Neural progenitor cell (in vitro differentiated cells): ENCODE results near the gene AP2A2. TPM values are rescaled to one million over a fixed set of nuclear protein-coding genes. Genes with fewer than 3 reads are reported as not detected.

ENCODE experiments used
- DNase-seq: peaks from one replicate; pipeline ENCODE4 v3.0.0-alpha.2; 2016; ENCODE audit warnings: low spot score
- H2AFZ ChIP-seq: fragments of 200-600 bp; sonication (generic); replicated peaks from 2 replicates; pipeline ENCODE4 v1.6.1; 2016; ENCODE audit warnings: antibody characterized with exemption
- H3F3A ChIP-seq: fragments of 200-600 bp; sonication (generic); 2 replicates; pipeline ENCODE4 v1.6.1; 2016; ENCODE audit warnings: antibody characterized with exemption, low read depth
- H3K27ac ChIP-seq: fragments of 200-600 bp; sonication (generic); 2 replicates; pipeline ENCODE4 v1.5.1; 2016; ENCODE audit warnings: mild to moderate bottlenecking
- H3K27me3 ChIP-seq: fragments of 200-600 bp; sonication (generic); 2 replicates; pipeline ENCODE4 v1.6.1; 2016; ENCODE audit warnings: mild to moderate bottlenecking, moderate library complexity
- H3K36me3 ChIP-seq: fragments of 200-600 bp; sonication (generic); 2 replicates; pipeline ENCODE4 v1.5.1; 2016
- H3K4me1 ChIP-seq: fragments of 200-600 bp; sonication (generic); 2 replicates; pipeline ENCODE4 v1.6.1; 2016; ENCODE audit warnings: mixed run types
- H3K4me2 ChIP-seq: fragments of 200-600 bp; sonication (generic); 2 replicates; pipeline ENCODE4 v1.6.1; 2016
- H3K4me3 ChIP-seq: fragments of 200-600 bp; sonication (generic); 2 replicates; pipeline ENCODE4 v1.5.1; 2016
- H3K79me2 ChIP-seq: fragments of 200-600 bp; sonication (generic); 2 replicates; pipeline ENCODE4 v1.6.1; 2016; ENCODE audit warnings: low read depth
- H3K9ac ChIP-seq: fragments of 200-600 bp; sonication (generic); 2 replicates; pipeline ENCODE4 v1.6.1; 2016
- H3K9me3 ChIP-seq: fragments of 200-600 bp; sonication (generic); 2 replicates; pipeline ENCODE4 v1.5.1; 2016; ENCODE audit warnings: low read depth
- H4K20me1 ChIP-seq: fragments of 200-600 bp; sonication (generic); 2 replicates; pipeline ENCODE4 v1.6.1; 2016; ENCODE audit warnings: low read depth
- H3K27ac Mint-ChIP-seq: 3 replicates; pipeline ENCODE4 v1.8.0; 2021; ENCODE audit warnings: mixed read lengths
- H3K27me3 Mint-ChIP-seq: 2 replicates; pipeline ENCODE4 v1.8.0; 2022; ENCODE audit warnings: low read depth, mild to moderate bottlenecking, inconsistent platforms, moderate library complexity, mixed read lengths; ENCODE audit not compliant: insufficient read depth
- H3K36me3 Mint-ChIP-seq: 3 replicates; pipeline ENCODE4 v1.8.0; 2021; ENCODE audit warnings: mixed read lengths
- H3K4me1 Mint-ChIP-seq: 3 replicates; pipeline ENCODE4 v1.8.0; 2021; ENCODE audit warnings: mixed read lengths
- H3K4me3 Mint-ChIP-seq: 3 replicates; pipeline ENCODE4 v1.8.0; 2021; ENCODE audit warnings: mild to moderate bottlenecking, moderate library complexity, mixed read lengths
- H3K9me3 Mint-ChIP-seq: 3 replicates; pipeline ENCODE4 v1.8.0; 2020; ENCODE audit warnings: mixed read lengths
- CTCF ChIP-seq: fragments of 200-600 bp; sonication (generic); IDR thresholded peaks from 2 replicates; pipeline ENCODE4 v1.5.1; 2017; ENCODE audit warnings: antibody characterized with exemption, mild to moderate bottlenecking
- EZH2 ChIP-seq: fragments of 200-600 bp; sonication (generic); IDR thresholded peaks from 2 replicates; pipeline ENCODE4 v1.6.1; 2017; ENCODE audit warnings: antibody characterized with exemption, mild to moderate bottlenecking, moderate library complexity
- EZH2phosphoT487 ChIP-seq: fragments of 200-600 bp; sonication (generic); IDR thresholded peaks from 2 replicates; pipeline ENCODE4 v1.6.1; 2017; ENCODE audit warnings: antibody characterized with exemption
- total RNA-seq: library from RNA; depleted of rRNA; stranded (reverse); fragments of >200 nt; gene quantifications from 2 replicates; pipeline ENCODE4 v1.2.3, GENCODE V29; 2015; ENCODE audit warnings: low replicate concordance

Gene AP2A2
- total RNA-seq, 1 donor from 2014 or later = 67.5 TPM

- no peaks in the 10 kb centered on the region for H3K9me3 Mint-ChIP-seq
- H3K9me3 ChIP-seq = no peaks in the 10 kb centered on the region
- no peak for DNase-seq
- H3K27ac Mint-ChIP-seq = no peak overlapping the region
- H3K9ac ChIP-seq = no peak overlapping the region
- no peak overlapping the region for H2AFZ ChIP-seq
- H3K27ac ChIP-seq = no peak overlapping the region
- no peak overlapping the region for H3K4me3 ChIP-seq
- H3K4me1 Mint-ChIP-seq = no peaks in the 10 kb centered on the region
- no peaks in the 10 kb centered on the region for H3K36me3 Mint-ChIP-seq
- H3K4me2 ChIP-seq = no peak overlapping the region
- no peak overlapping the region for H3K4me3 Mint-ChIP-seq
- H3K4me1 ChIP-seq = peaks cover 8% of the 10 kb centered on the region
- H4K20me1 ChIP-seq = no peaks in the 10 kb centered on the region
- H3K27me3 Mint-ChIP-seq = peaks cover 7% of the 10 kb centered on the region
- H3K79me2 ChIP-seq = no peaks in the 10 kb centered on the region
- no peaks in the 10 kb centered on the region for H3K36me3 ChIP-seq
- no peak for TF ChIP-seq EZH2phosphoT487
- no peak for TF ChIP-seq EZH2
- TF ChIP-seq CTCF = no peak
- no peaks in the 10 kb centered on the region for H3K27me3 ChIP-seq
- H3F3A ChIP-seq = no peaks in the 10 kb centered on the region
Observed at GRCh38 chr11:1052133-1053011, 126.7 kb downstream of the AP2A2 start.

- TF ChIP-seq EZH2phosphoT487 (no peak), EZH2 (no peak), CTCF (no peak)
- Histone ChIP-seq H3K27ac (no peak overlapping the region), H3K4me2 (no peak overlapping the region), H3K79me2 (no peaks in the 10 kb centered on the region), H3K9ac (no peak overlapping the region), H2AFZ (no peak overlapping the region), H3K27me3 (no peaks in the 10 kb centered on the region), H3K9me3 (no peaks in the 10 kb centered on the region), H4K20me1 (no peaks in the 10 kb centered on the region), H3K4me3 (no peak overlapping the region), H3K36me3 (no peaks in the 10 kb centered on the region), H3K4me1 (peaks cover 8% of the 10 kb centered on the region), H3F3A (no peaks in the 10 kb centered on the region)
- Mint-ChIP-seq H3K9me3 (no peaks in the 10 kb centered on the region), H3K27ac (no peak overlapping the region), H3K36me3 (no peaks in the 10 kb centered on the region), H3K4me3 (no peak overlapping the region), H3K4me1 (no peaks in the 10 kb centered on the region), H3K27me3 (peaks cover 7% of the 10 kb centered on the region)
- DNase-seq = no peak
Observed at GRCh38 chr11:1053121-1053901, 127.6 kb downstream of the AP2A2 start.

DNA sequence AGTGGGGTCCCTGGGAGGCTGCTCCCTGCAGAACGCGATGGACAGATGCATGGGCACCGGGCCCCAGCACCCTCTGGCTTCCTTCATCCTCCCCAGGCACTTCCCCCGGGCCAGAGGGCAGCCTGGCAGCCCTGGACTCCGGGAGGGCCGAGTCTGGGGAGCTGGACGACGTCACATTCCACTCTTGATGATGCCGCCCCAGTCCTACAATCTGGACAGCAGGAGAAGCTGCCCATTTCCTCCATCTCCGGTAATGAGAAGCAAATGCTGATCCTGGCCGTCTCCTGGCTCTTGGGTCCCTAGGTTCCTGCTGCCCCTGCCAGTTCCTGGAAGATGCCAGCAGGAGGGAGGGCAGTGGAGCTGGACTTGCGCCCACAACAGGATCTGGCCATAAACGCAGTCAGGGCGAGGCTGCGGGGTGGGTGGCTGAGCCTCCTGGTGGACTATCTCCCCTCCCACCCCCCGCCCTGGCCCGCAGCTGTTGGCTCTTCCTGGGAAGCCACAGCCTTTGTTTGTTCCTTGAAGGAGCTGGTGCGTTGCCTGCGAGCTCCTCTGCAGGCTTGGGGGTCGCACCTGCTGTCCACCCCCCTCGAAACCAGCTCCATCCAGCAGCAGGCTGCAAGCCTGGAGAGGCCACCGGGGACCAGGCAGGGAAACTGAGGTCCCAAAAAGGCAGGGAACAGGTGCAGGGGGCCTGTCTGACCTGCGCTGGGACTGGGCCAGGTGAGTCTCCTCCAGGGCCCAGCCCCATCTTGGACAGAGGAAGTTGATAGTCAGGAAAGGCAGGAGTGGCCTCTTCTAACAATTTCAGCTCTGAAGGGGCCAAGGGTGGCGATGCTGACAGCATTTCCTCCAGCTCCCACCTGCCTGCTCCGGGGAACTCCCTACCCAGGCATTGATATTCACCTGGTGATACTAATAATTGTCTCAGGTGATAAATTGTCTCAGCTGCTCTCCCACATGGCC, 128.8 kb downstream of the AP2A2 start:
- no peaks in the 10 kb centered on the region for H3K9me3 ChIP-seq
- no peaks in the 10 kb centered on the region for H3F3A ChIP-seq
- no peaks in the 10 kb centered on the region for H3K27me3 ChIP-seq
- no peaks in the 10 kb centered on the region for H3K36me3 ChIP-seq
- no peaks in the 10 kb centered on the region for H3K79me2 ChIP-seq
- DNase-seq = no peak
- no peak overlapping the region for H3K4me2 ChIP-seq
- Mint-ChIP-seq H3K27ac (no peak overlapping the region), H3K27me3 (peaks cover 5% of the 10 kb centered on the region), H3K4me1 (no peaks in the 10 kb centered on the region), H3K36me3 (no peaks in the 10 kb centered on the region), H3K9me3 (no peaks in the 10 kb centered on the region), H3K4me3 (no peak overlapping the region)
- H3K27ac ChIP-seq = no peak overlapping the region
- no peak overlapping the region for H3K4me3 ChIP-seq
- H2AFZ ChIP-seq = no peak overlapping the region
- TF ChIP-seq CTCF (no peak), EZH2phosphoT487 (no peak), EZH2 (no peak)
- H3K9ac ChIP-seq = no peak overlapping the region
- H3K4me1 ChIP-seq = peaks cover 8% of the 10 kb centered on the region
- H4K20me1 ChIP-seq = no peaks in the 10 kb centered on the region
